Activated CD8-positive, alpha-beta memory T cell treated with anti-CD3 and anti-CD28 coated beads, Interleukin-2, amount 10 ng/mL, durations not matched to agents 7 days and 5 days (primary cell): Measurements from ENCODE around the gene NFASC. TPM values are rescaled to one million over a fixed set of nuclear protein-coding genes. Genes with fewer than 3 reads are reported as not detected.

Source experiments
- ATAC-seq: fragments of 150-1000 bp; cut with Tn5 transposase; one replicate; pipeline ENCODE4 v1.10.0; 2021; ENCODE audit warnings: moderate library complexity
- CTCF ChIA-PET: fragments of 350-600 bp; sonication (Branson Sonifier 250); formaldehyde crosslinking; loops from one replicate; lab custom pipeline; 2021; ENCODE audit warnings: antibody characterized with exemption; lab: Charles Lee
- DNase-seq: peaks from one replicate; pipeline ENCODE4 v3.0.0-alpha.2; 2020
- H3K27ac Mint-ChIP-seq: one replicate; pipeline ENCODE4 v1.8.0; 2021; ENCODE audit warnings: mild to moderate bottlenecking, mixed read lengths
- H3K27me3 Mint-ChIP-seq: one replicate; pipeline ENCODE4 v1.8.0; 2021; ENCODE audit warnings: mixed read lengths
- H3K36me3 Mint-ChIP-seq: one replicate; pipeline ENCODE4 v1.8.0; 2021; ENCODE audit warnings: mild to moderate bottlenecking, mixed read lengths
- H3K4me1 Mint-ChIP-seq: one replicate; pipeline ENCODE4 v1.8.0; 2021; ENCODE audit warnings: mixed read lengths
- H3K4me3 Mint-ChIP-seq: one replicate; pipeline ENCODE4 v1.8.0; 2021; ENCODE audit warnings: mild to moderate bottlenecking, moderate library complexity, mixed read lengths
- H3K9me3 Mint-ChIP-seq: one replicate; pipeline ENCODE4 v1.8.0; 2022; ENCODE audit warnings: low read depth, mixed read lengths
- total RNA-seq, 2 experiments: library from RNA; stranded (reverse); gene quantifications; one replicate each; pipeline ENCODE4 v1.2.3, GENCODE V29; 2021

The NFASC gene
- under 1 TPM; 0.14 to 0.23 TPM for total RNA-seq

GRCh38 chr1:204870160-204870912, at the start of gene NFASC:
TSS of gene NFASC (plus strand) at chr1:204870862. CDS start at chr1:204944316, 73,454 bp downstream.
- no peak for ATAC-seq
- Mint-ChIP-seq H3K36me3 (no peaks in the 10 kb centered on the region), H3K4me3 (no peak within 1 kb of the TSS), H3K27ac (no peak within 1 kb of the TSS), H3K27me3 (peaks cover 9% of the 10 kb centered on the region), H3K9me3 (no peaks in the 10 kb centered on the region), H3K4me1 (peaks cover 5% of the 10 kb centered on the region)
- no peak for DNase-seq
- CTCF ChIA-PET: interaction anchor here (0.9 kb wide), 2 partner anchors 64 to 105 kb away, joined by 3 read pairs; no protein-coding TSS in a partner anchor

GRCh38 chr1:204821476-204821875, 49.2 kb upstream of the NFASC start:
- H3K9me3 Mint-ChIP-seq: no peaks in the 10 kb centered on the region
- no peak overlapping the region for H3K27ac Mint-ChIP-seq
- CTCF ChIA-PET: interaction anchor here (2.0 to 5.2 kb wide), 2 partner anchors 14 to 30 kb away, joined by 7 to 35 read pairs; no protein-coding TSS in a partner anchor
- H3K36me3 Mint-ChIP-seq: no peaks in the 10 kb centered on the region
- no peak overlapping the region for H3K4me3 Mint-ChIP-seq
- ATAC-seq (no peak), DNase-seq (no peak)
- no peaks in the 10 kb centered on the region for H3K4me1 Mint-ChIP-seq
- peaks cover 28% of the 10 kb centered on the region for H3K27me3 Mint-ChIP-seq

- DNase-seq: no peak
- ATAC-seq: no peak
- Mint-ChIP-seq H3K27me3 (peaks cover 28% of the 10 kb centered on the region), H3K27ac (no peak overlapping the region), H3K36me3 (no peaks in the 10 kb centered on the region), H3K4me3 (no peak overlapping the region), H3K4me1 (no peaks in the 10 kb centered on the region), H3K9me3 (no peaks in the 10 kb centered on the region)
- CTCF ChIA-PET: interaction anchor here (1.5 to 5.2 kb wide), 3 partner anchors 14 to 564 kb away, joined by 3 to 35 read pairs (median 7); no protein-coding TSS in a partner anchor
Observed at GRCh38 chr1:204821924-204822323, 48.7 kb upstream of the NFASC start.

GRCh38 chr1:204826970-204827369, 43.7 kb upstream of the NFASC start:
- peak; percentile 37 for ATAC-seq
- CTCF ChIA-PET: interaction anchor here (1.0 to 2.0 kb wide), 2 partner anchors 19 to 116 kb away, joined by 6 to 11 read pairs; no protein-coding TSS in a partner anchor
- Mint-ChIP-seq H3K4me3 (no peak overlapping the region), H3K4me1 (peaks cover 3% of the 10 kb centered on the region), H3K27me3 (peaks cover 47% of the 10 kb centered on the region), H3K9me3 (no peaks in the 10 kb centered on the region), H3K36me3 (no peaks in the 10 kb centered on the region), H3K27ac (no peak overlapping the region)
- peak; percentile 50 for DNase-seq

- CTCF ChIA-PET: interaction anchor here (0.7 to 2.0 kb wide), 3 partner anchors 21 to 114 kb away, joined by 3 to 11 read pairs (median 3); no protein-coding TSS in a partner anchor
Observed at GRCh38 chr1:204828352-204828850, 42.3 kb upstream of the NFASC start.

GRCh38 chr1:204829133-204829825, 41.4 kb upstream of the NFASC start:
- H3K4me3 Mint-ChIP-seq: no peak overlapping the region
- H3K27ac Mint-ChIP-seq: no peak overlapping the region
- no peaks in the 10 kb centered on the region for H3K36me3 Mint-ChIP-seq
- no peaks in the 10 kb centered on the region for H3K9me3 Mint-ChIP-seq
- CTCF ChIA-PET: interaction anchor here (0.8 to 2.0 kb wide), 2 partner anchors 22 to 113 kb away, joined by 3 to 11 read pairs; no protein-coding TSS in a partner anchor
- peaks cover 59% of the 10 kb centered on the region for H3K27me3 Mint-ChIP-seq
- DNase-seq (no peak), ATAC-seq (no peak)
- H3K4me1 Mint-ChIP-seq: peaks cover 3% of the 10 kb centered on the region

More at GRCh38 chr1:204828352-204828850, 42.3 kb upstream of the NFASC start:
- DNase-seq (peak; percentile 57), ATAC-seq (peak; percentile 75)
- no peaks in the 10 kb centered on the region for H3K9me3 Mint-ChIP-seq
- H3K36me3 Mint-ChIP-seq: no peaks in the 10 kb centered on the region
- peaks cover 3% of the 10 kb centered on the region for H3K4me1 Mint-ChIP-seq
- peaks cover 52% of the 10 kb centered on the region for H3K27me3 Mint-ChIP-seq
- no peak overlapping the region for H3K27ac Mint-ChIP-seq
- peak overlapping the region; percentile 16 for H3K4me3 Mint-ChIP-seq

GRCh38 chr1:204830747-204831146, 39.9 kb upstream of the NFASC start:
- peaks cover 3% of the 10 kb centered on the region for H3K4me1 Mint-ChIP-seq
- no peak overlapping the region for H3K4me3 Mint-ChIP-seq
- ATAC-seq (no peak), DNase-seq (no peak)
- CTCF ChIA-PET: interaction anchor here (1.4 to 2.8 kb wide), 2 partner anchors 24 to 39 kb away, joined by 6 to 14 read pairs; no protein-coding TSS in a partner anchor
- no peaks in the 10 kb centered on the region for H3K36me3 Mint-ChIP-seq
- peaks cover 64% of the 10 kb centered on the region for H3K27me3 Mint-ChIP-seq
- no peak overlapping the region for H3K27ac Mint-ChIP-seq
- no peaks in the 10 kb centered on the region for H3K9me3 Mint-ChIP-seq

GRCh38 chr1:204831186-204831585, 39.5 kb upstream of the NFASC start:
- H3K36me3 Mint-ChIP-seq: no peaks in the 10 kb centered on the region
- ATAC-seq (no peak), DNase-seq (no peak)
- CTCF ChIA-PET: interaction anchor here (0.6 to 2.8 kb wide), 5 partner anchors 24 to 293 kb away, joined by 3 to 14 read pairs (median 3); no protein-coding TSS in a partner anchor
- H3K27me3 Mint-ChIP-seq: peaks cover 64% of the 10 kb centered on the region
- peaks cover 3% of the 10 kb centered on the region for H3K4me1 Mint-ChIP-seq
- H3K27ac Mint-ChIP-seq: no peak overlapping the region
- no peak overlapping the region for H3K4me3 Mint-ChIP-seq
- H3K9me3 Mint-ChIP-seq: no peaks in the 10 kb centered on the region

GRCh38 chr1:204834336-204834735, 36.3 kb upstream of the NFASC start:
- H3K4me1 Mint-ChIP-seq: no peaks in the 10 kb centered on the region
- H3K36me3 Mint-ChIP-seq: no peaks in the 10 kb centered on the region
- H3K4me3 Mint-ChIP-seq: no peak overlapping the region
- ATAC-seq: no peak
- peaks cover 50% of the 10 kb centered on the region for H3K27me3 Mint-ChIP-seq
- DNase-seq: no peak
- CTCF ChIA-PET: interaction anchor here (1.0 kb wide), 1 partner anchor 27 kb away, joined by 3 read pairs; no protein-coding TSS in a partner anchor
- H3K27ac Mint-ChIP-seq: no peak overlapping the region
- no peaks in the 10 kb centered on the region for H3K9me3 Mint-ChIP-seq

- Mint-ChIP-seq H3K27ac (no peak overlapping the region), H3K36me3 (no peaks in the 10 kb centered on the region), H3K4me3 (no peak overlapping the region), H3K9me3 (no peaks in the 10 kb centered on the region), H3K27me3 (peaks cover 47% of the 10 kb centered on the region), H3K4me1 (no peaks in the 10 kb centered on the region)
- CTCF ChIA-PET: interaction anchor here (1.0 kb wide), 1 partner anchor 27 kb away, joined by 3 read pairs; no protein-coding TSS in a partner anchor
- ATAC-seq (no peak), DNase-seq (no peak)
Observed at GRCh38 chr1:204834752-204835151, 35.9 kb upstream of the NFASC start.

GRCh38 chr1:204835737-204836136, 34.9 kb upstream of the NFASC start:
- no peaks in the 10 kb centered on the region for H3K4me1 Mint-ChIP-seq
- H3K36me3 Mint-ChIP-seq: no peaks in the 10 kb centered on the region
- ATAC-seq: no peak
- H3K4me3 Mint-ChIP-seq: no peak overlapping the region
- H3K27me3 Mint-ChIP-seq: peaks cover 38% of the 10 kb centered on the region
- no peak overlapping the region for H3K27ac Mint-ChIP-seq
- CTCF ChIA-PET: no interaction called here
- no peak for DNase-seq
- no peaks in the 10 kb centered on the region for H3K9me3 Mint-ChIP-seq

GRCh38 chr1:204836856-204837255, 33.8 kb upstream of the NFASC start:
- ATAC-seq (no peak), DNase-seq (no peak)
- no peaks in the 10 kb centered on the region for H3K4me1 Mint-ChIP-seq
- H3K36me3 Mint-ChIP-seq: no peaks in the 10 kb centered on the region
- CTCF ChIA-PET: interaction anchor here (1.6 kb wide), 1 partner anchor 30 kb away, joined by 3 read pairs; no protein-coding TSS in a partner anchor
- no peak overlapping the region for H3K27ac Mint-ChIP-seq
- no peak overlapping the region for H3K4me3 Mint-ChIP-seq
- H3K27me3 Mint-ChIP-seq: peaks cover 32% of the 10 kb centered on the region
- no peaks in the 10 kb centered on the region for H3K9me3 Mint-ChIP-seq
